Measurements from ENCODE around the gene HHEX. TPM values are rescaled to one million over a fixed set of nuclear protein-coding genes. Genes with fewer than 3 reads are reported as not detected.

HHEX gene
- total RNA-seq, 1 donor from 2014 or later = 2.2 TPM

- TF ChIP-seq CTCF (conservative IDR thresholded peaks at IDR 0.05; ENCODE audit: low read depth, low read length) = no peak
- no peak for DNase-seq (ENCODE audit: low read depth)
Measured at GRCh38 chr10:92699518-92700381, 10.0 kb downstream of the HHEX start.

GRCh38 chr10:92702301-92702916, 12.7 kb downstream of the HHEX start:
- H3K4me3 ChIP-seq (ENCODE audit: low read depth, low read length) = no peak overlapping the region
- TF ChIP-seq CTCF (conservative IDR thresholded peaks at IDR 0.05; ENCODE audit: low read depth, low read length) = no peak
- no peak for DNase-seq (ENCODE audit: low read depth)

More at GRCh38 chr10:92699518-92700381, 10.0 kb downstream of the HHEX start:
- H3K4me3 ChIP-seq (ENCODE audit: low read depth, low read length) = peak overlapping the region; percentile 59

- DNase-seq (ENCODE audit: low read depth) = no peak
- H3K4me3 ChIP-seq (ENCODE audit: low read depth, low read length) = no peak overlapping the region
- no peak for TF ChIP-seq CTCF (conservative IDR thresholded peaks at IDR 0.05; ENCODE audit: low read depth, low read length)
Measured at GRCh38 chr10:92712016-92712889, 22.5 kb downstream of the HHEX start.

- no peak for TF ChIP-seq CTCF (conservative IDR thresholded peaks at IDR 0.05; ENCODE audit: low read depth, low read length)
- DNase-seq (ENCODE audit: low read depth) = no peak
- H3K4me3 ChIP-seq (ENCODE audit: low read depth, low read length) = no peak overlapping the region
Measured at GRCh38 chr10:92714152-92714845, 24.5 kb downstream of the HHEX start.

- TF ChIP-seq CTCF (conservative IDR thresholded peaks at IDR 0.05; ENCODE audit: low read depth, low read length) = no peak
- DNase-seq (ENCODE audit: low read depth) = no peak
- H3K4me3 ChIP-seq (ENCODE audit: low read depth, low read length) = no peak overlapping the region
Measured at GRCh38 chr10:92714872-92715271, 25.1 kb downstream of the HHEX start.
